H1 (cell line): Measurements from ENCODE around the gene XYLB. TPM values are rescaled to one million over a fixed set of nuclear protein-coding genes. Genes with fewer than 3 reads are reported as not detected.

ENCODE experiments used
- CTCF ChIA-PET: fragments of 300-600 bp; sonication (Branson Sonifier 250); formaldehyde crosslinking; loops from one replicate; lab custom pipeline; 2021; ENCODE audit not compliant: partially characterized antibody; lab: Charles Lee
- POLR2A ChIA-PET: fragments of 300-600 bp; sonication (Branson Sonifier 250); formaldehyde crosslinking; loops from one replicate; lab custom pipeline; 2021; ENCODE audit warnings: inconsistent platforms; ENCODE audit not compliant: partially characterized antibody; lab: Charles Lee
- DNase-seq, 2 experiments: peaks; one replicate each; pipeline versions ENCODE4 v3.0.0 to v3.0.0-alpha.2; 2010 to 2022; ENCODE audit warnings: low spot score in 2 of 2, low read depth in 1 of 2, mixed read lengths in 1 of 2
- FAIRE-seq: peaks from 2 replicates; lab custom pipeline; 2011; peaks lifted over from hg19 to GRCh38; lab: Jason Lieb, UNC
- H2AFZ ChIP-seq: 2 replicates; pipeline ENCODE4 v1.8.1; 2012; ENCODE audit warnings: low read length, inconsistent platforms
- H2AK5ac ChIP-seq: 2 replicates; pipeline ENCODE4 v1.6.1; 2013; ENCODE audit warnings: low read depth, low read length
- H2BK120ac ChIP-seq: replicated peaks from 2 replicates; pipeline ENCODE3; 2013; ENCODE audit warnings: low read depth, low read length, inconsistent platforms
- H2BK12ac ChIP-seq: 2 replicates; pipeline ENCODE4 v1.6.1; 2013; ENCODE audit warnings: low read depth, low read length
- H2BK15ac ChIP-seq: 2 replicates; pipeline ENCODE4 v1.6.1; 2013; ENCODE audit warnings: low read length
- H2BK20ac ChIP-seq: 2 replicates; pipeline ENCODE4 v1.6.1; 2013; ENCODE audit warnings: low read length
- H2BK5ac ChIP-seq: 2 replicates; pipeline ENCODE4 v1.6.1; 2013; ENCODE audit warnings: low read depth, low read length
- H3K14ac ChIP-seq: 2 replicates; pipeline ENCODE4 v1.6.1; 2013; ENCODE audit warnings: inconsistent platforms; ENCODE audit not compliant: insufficient read length
- H3K18ac ChIP-seq: 2 replicates; pipeline ENCODE4 v1.6.1; 2013; ENCODE audit warnings: low read length; ENCODE audit errors: extremely low read depth
- H3K23ac ChIP-seq: 2 replicates; pipeline ENCODE4 v1.6.1; 2013; ENCODE audit warnings: inconsistent platforms; ENCODE audit not compliant: insufficient read length
- H3K23me2 ChIP-seq: 2 replicates; pipeline ENCODE4 v1.6.1; 2013; ENCODE audit warnings: low read depth, low read length
- H3K27ac ChIP-seq: 2 replicates; pipeline ENCODE4 v1.6.1; 2011; ENCODE audit warnings: low read depth, low read length, inconsistent platforms
- H3K27me3 ChIP-seq, 4 experiments: replicated peaks in 1 of 4; 1 replicate in 1 of 4; 2 replicates in 3 of 4; pipeline versions ENCODE4 v1.6.1 to v1.8.1; 2011 to 2013; ENCODE audit warnings: low read length in 3 of 4, mild to moderate bottlenecking in 3 of 4, inconsistent platforms in 2 of 4, mixed read lengths in 2 of 4, moderate library complexity in 1 of 4; ENCODE audit not compliant: control insufficient read depth in 3 of 4, insufficient read depth in 3 of 4; ENCODE audit errors: extremely low read depth in 1 of 4
- H3K36me3 ChIP-seq, 4 experiments: 2 replicates each; pipeline versions ENCODE4 v1.6.1 to v1.8.1; 2011 to 2013; ENCODE audit warnings: mild to moderate bottlenecking in 4 of 4, low read length in 3 of 4, moderate library complexity in 2 of 4, control low read depth in 1 of 4, inconsistent platforms in 1 of 4; ENCODE audit not compliant: insufficient read depth in 4 of 4, control insufficient read depth in 2 of 4
- H3K4ac ChIP-seq: replicated peaks from 2 replicates; pipeline ENCODE3; 2013; ENCODE audit warnings: low read length, low read depth, mixed read lengths, inconsistent platforms; ENCODE audit not compliant: insufficient read length
- H3K4me1 ChIP-seq, 4 experiments: replicated peaks in 1 of 4; 1 replicate in 1 of 4; 2 replicates in 3 of 4; pipeline versions ENCODE4 v1.6.1 to v1.8.1; 2011 to 2013; ENCODE audit warnings: low read length in 3 of 4, inconsistent platforms in 2 of 4, mixed read lengths in 1 of 4; ENCODE audit not compliant: insufficient read depth in 4 of 4, control insufficient read depth in 3 of 4
- H3K4me2 ChIP-seq, 2 experiments: 2 replicates each; pipeline versions ENCODE4 v1.6.1 to v1.8.1; 2011 to 2013; ENCODE audit warnings: low read depth in 2 of 2, low read length in 2 of 2, control low read depth in 1 of 2, inconsistent platforms in 1 of 2, mild to moderate bottlenecking in 1 of 2; ENCODE audit not compliant: insufficient read depth in 1 of 2
- H3K4me3 ChIP-seq, 4 experiments: fragments of 200-600, 300-600 bp in 1 of 4; sonication (generic), shearing (Covaris generic), sonication (Bioruptor Twin) in 1 of 4; 2 replicates each; pipeline versions ENCODE4 v1.5.1 to v1.8.1; 2011 to 2016; ENCODE audit warnings: low read length in 4 of 4, low read depth in 3 of 4, control low read depth in 2 of 4, inconsistent platforms in 2 of 4, mild to moderate bottlenecking in 2 of 4, mixed read lengths in 1 of 4, moderate library complexity in 1 of 4; ENCODE audit not compliant: insufficient read depth in 2 of 4; ENCODE audit errors: extremely low read depth in 1 of 4
- H3K56ac ChIP-seq: replicated peaks from 2 replicates; pipeline ENCODE3; 2013; ENCODE audit warnings: low read depth, mild to moderate bottlenecking, mixed read lengths, low read length, inconsistent platforms; ENCODE audit not compliant: insufficient read length
- H3K79me1 ChIP-seq: 2 replicates; pipeline ENCODE4 v1.6.1; 2013; ENCODE audit warnings: low read depth, low read length, control low read depth
- H3K79me2 ChIP-seq, 2 experiments: 2 replicates each; pipeline versions ENCODE4 v1.6.1 to v1.8.1; 2012 to 2013; ENCODE audit warnings: low read length in 2 of 2, mild to moderate bottlenecking in 2 of 2, inconsistent platforms in 1 of 2; ENCODE audit not compliant: insufficient read depth in 2 of 2, control insufficient read depth in 1 of 2
- H3K9ac ChIP-seq, 4 experiments: replicated peaks in 1 of 4; 1 replicate in 1 of 4; 2 replicates in 3 of 4; pipeline versions ENCODE4 v1.6.1 to v1.8.1; 2011 to 2013; ENCODE audit warnings: low read depth in 3 of 4, low read length in 3 of 4, control low read depth in 2 of 4, mild to moderate bottlenecking in 2 of 4, moderate library complexity in 2 of 4, inconsistent platforms in 1 of 4; ENCODE audit errors: extremely low read depth in 1 of 4
- H3K9me3 ChIP-seq, 2 experiments: 2 replicates each; pipeline versions ENCODE4 v1.6.1 to v1.8.1; 2012 to 2013; ENCODE audit warnings: mild to moderate bottlenecking in 2 of 2, moderate library complexity in 2 of 2, control low read depth in 1 of 2, inconsistent platforms in 1 of 2, low read depth in 1 of 2, low read length in 1 of 2, mixed read lengths in 1 of 2; ENCODE audit not compliant: insufficient read depth in 2 of 2
- H4K20me1 ChIP-seq, 2 experiments: replicated peaks in 1 of 2; 2 replicates each; pipeline versions ENCODE3 to v1.8.1; 2011 to 2013; ENCODE audit warnings: inconsistent platforms in 2 of 2, low read length in 2 of 2, mild to moderate bottlenecking in 1 of 2; ENCODE audit not compliant: insufficient read depth in 2 of 2, control insufficient read depth in 1 of 2
- H4K5ac ChIP-seq: 2 replicates; pipeline ENCODE4 v1.6.1; 2013; ENCODE audit warnings: low read length, low read depth, mixed read lengths, inconsistent platforms; ENCODE audit not compliant: insufficient read length
- H4K8ac ChIP-seq: 2 replicates; pipeline ENCODE4 v1.8.0; 2013; ENCODE audit warnings: mild to moderate bottlenecking, moderate library complexity, low read length, inconsistent platforms; ENCODE audit not compliant: insufficient read depth; ENCODE audit errors: extremely low read depth
- H4K91ac ChIP-seq: replicated peaks from 2 replicates; pipeline ENCODE3; 2013; ENCODE audit warnings: low read length, mixed read lengths, inconsistent platforms; ENCODE audit not compliant: insufficient read length
- BCL11A ChIP-seq, 2 experiments: IDR thresholded peaks; one replicate each; pipeline ENCODE4 v1.6.1; 2011; ENCODE audit warnings: low read depth in 2 of 2, low read length in 2 of 2, mild to moderate bottlenecking in 2 of 2
- BRCA1 ChIP-seq: IDR thresholded peaks from 2 replicates; pipeline ENCODE4 v1.6.1; 2012; ENCODE audit warnings: low read depth, low read length, improper control_type of control experiment
- CEBPB ChIP-seq: IDR thresholded peaks from 2 replicates; pipeline ENCODE4 v1.6.1; 2012; ENCODE audit warnings: low read depth, low read length
- CHD1 ChIP-seq: IDR thresholded peaks from 2 replicates; pipeline ENCODE4 v1.6.1; 2012; ENCODE audit warnings: low read depth, low read length, improper control_type of control experiment
- CHD2 ChIP-seq: IDR thresholded peaks from 2 replicates; pipeline ENCODE4 v1.6.1; 2012; ENCODE audit warnings: low read length, improper control_type of control experiment
- EGR1 ChIP-seq: IDR thresholded peaks from 2 replicates; pipeline ENCODE4 v1.6.1; 2011; ENCODE audit warnings: low read depth, low read length, borderline replicate concordance
- HDAC6 ChIP-seq: IDR thresholded peaks from one replicate; pipeline ENCODE4 v1.7.1; 2012; ENCODE audit warnings: low read depth, mild to moderate bottlenecking, inconsistent platforms, low read length, moderate library complexity
- NRF1 ChIP-seq: IDR thresholded peaks from 2 replicates; pipeline ENCODE4 v1.6.1; 2011; ENCODE audit warnings: mild to moderate bottlenecking, low read depth, low read length, improper control_type of control experiment
- RXRA ChIP-seq: IDR thresholded peaks from 2 replicates; pipeline ENCODE4 v1.6.1; 2011; ENCODE audit warnings: low read depth, mild to moderate bottlenecking, low read length, moderate library complexity; ENCODE audit not compliant: insufficient read depth
- TBP ChIP-seq: IDR thresholded peaks from 2 replicates; pipeline ENCODE4 v1.6.1; 2011; ENCODE audit warnings: low read depth, low read length, improper control_type of control experiment
- TEAD4 ChIP-seq: IDR thresholded peaks from 2 replicates; pipeline ENCODE4 v1.6.1; 2012; ENCODE audit warnings: low read depth, low read length, inconsistent platforms, mixed read lengths
- WGBS, 2 experiments: shearing (Covaris generic) in 1 of 2; methylation state at CpG; one replicate each; pipeline versions ENCODE4 v1.1.6 to v1.1.7; 2013 to 2015; ENCODE audit warnings: low lambda C conversion rate in 2 of 2, mixed read lengths in 2 of 2, inconsistent platforms in 1 of 2, low coverage in 1 of 2, missing lambda C conversion rate in 1 of 2; ENCODE audit not compliant: insufficient replicate concordance in 2 of 2, insufficient coverage in 1 of 2, insufficient read length in 1 of 2; ENCODE audit errors: extremely low coverage in 1 of 2, missing lambda C conversion rate in 1 of 2; 5-methylcytosine and 5-hydroxymethylcytosine counted together
- polyA plus RNA-seq, 7 experiments: library from polyadenylated mRNA; depleted of rRNA in 3 of 7; stranded (reverse) in 5 of 7; unstranded in 2 of 7; fragments of >200 nt in 5 of 7; fragments of 200-250 nt in 2 of 7; gene quantifications; 1 replicate in 5 of 7; 2 replicates in 1 of 7; 4 replicates in 1 of 7; pipeline versions ENCODE4 v1.2.1 to v1.2.3, GENCODE V29; 2011 to 2013; ENCODE audit warnings: missing spikeins in 2 of 7, mixed read lengths in 2 of 7
- total RNA-seq: library from RNA; stranded (reverse); fragmentation: NEBNext Ultra II Directional; extraction: Animal tissue kit (Norgen Biotek cat#: 25700); gene quantifications from 2 replicates; pipeline ENCODE4 v1.2.1, GENCODE V29; 2021
- TF ChIP-seq, protein P1 (sequence below): IDR thresholded peaks from 2 replicates; pipeline ENCODE4 v1.6.1; 2012; ENCODE audit warnings: inconsistent platforms

Gene XYLB
- total and polyA plus RNA-seq, 2 of the 8 experiments (the other 6 are each of a cell fraction or from before 2014, with no cell fraction given): 1.7 to 5.5 TPM

DNA sequence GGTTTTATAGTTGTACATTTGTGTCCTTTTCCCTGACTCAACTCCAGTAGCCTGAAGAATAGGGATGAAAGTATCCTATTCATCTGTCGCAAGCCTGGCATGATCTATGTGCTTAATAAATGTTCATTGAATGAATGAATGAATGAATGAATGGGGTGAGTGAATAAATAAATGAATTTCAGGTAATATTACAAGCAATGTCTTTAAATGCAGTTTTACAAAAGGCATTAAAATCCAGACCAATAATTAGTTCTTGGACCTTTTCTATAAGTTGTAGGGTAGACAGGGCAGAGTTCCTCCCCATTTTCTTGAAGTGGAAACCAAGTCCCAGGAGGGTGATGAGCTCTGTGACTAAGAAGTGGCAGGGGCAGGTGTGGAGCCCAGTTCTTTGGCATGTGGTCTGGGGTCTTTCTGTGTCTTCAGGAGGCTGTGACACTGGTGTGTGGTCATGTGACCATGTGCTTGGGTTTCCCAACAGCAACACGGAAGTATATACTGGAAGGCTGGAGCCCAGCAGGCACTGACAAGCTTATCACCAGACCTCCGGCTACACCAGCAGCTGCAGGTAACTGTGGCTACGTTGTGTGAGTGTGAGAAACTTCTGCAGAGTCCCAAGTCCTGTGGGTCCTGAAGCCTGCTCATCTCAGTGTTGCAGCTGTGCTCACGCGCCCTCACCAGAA lies 18.3 kb downstream of the XYLB start:
- Histone ChIP-seq H3K4me3 (no peak overlapping the region), H2BK12ac (no peak overlapping the region), H3K18ac (no peak overlapping the region), H2AFZ (no peak overlapping the region), H3K79me2 (no peaks in the 10 kb centered on the region), H3K4me1 (no peaks in the 10 kb centered on the region; a peak in 1 of 7 replicates), H3K27me3 (no peaks in the 10 kb centered on the region), H4K8ac (no peak overlapping the region), H3K9me3 (peaks cover 4 to 8% of the 10 kb centered on the region in 2 experiments; a peak in 2 of 4 replicates), H2BK5ac (no peak overlapping the region), H4K91ac (no peak overlapping the region), H2AK5ac (no peak overlapping the region), H2BK15ac (no peak overlapping the region), H4K5ac (no peak overlapping the region), H3K4me2 (no peak overlapping the region), H2BK120ac (no peak overlapping the region), H3K4ac (no peak overlapping the region), H4K20me1 (no peaks in the 10 kb centered on the region), H3K79me1 (no peaks in the 10 kb centered on the region), H3K23ac (no peak overlapping the region), H3K27ac (no peak overlapping the region), H3K14ac (no peak overlapping the region), H3K56ac (no peak overlapping the region), H3K9ac (no peak overlapping the region), H3K23me2 (no peaks in the 10 kb centered on the region), H3K36me3 (peaks cover 0 to 5% (median 2%) of the 10 kb centered on the region in 4 experiments; a peak in 1 of 8 replicates), H2BK20ac (no peak overlapping the region)
- WGBS, 2 experiments: 89% methylated on average over 6 of the region's 6 CpGs; no CpG with 5 or more reads in 1 of the 2 experiments
- DNase-seq (no peak), FAIRE-seq (no peak)
- ChIA-PET POLR2A (no interaction called here), CTCF (interaction anchor here (0.7 to 1.2 kb wide), 2 partner anchors 10 to 15 kb away, joined by 3 to 4 read pairs; no protein-coding TSS in a partner anchor)
- TF ChIP-seq, protein P1, sequence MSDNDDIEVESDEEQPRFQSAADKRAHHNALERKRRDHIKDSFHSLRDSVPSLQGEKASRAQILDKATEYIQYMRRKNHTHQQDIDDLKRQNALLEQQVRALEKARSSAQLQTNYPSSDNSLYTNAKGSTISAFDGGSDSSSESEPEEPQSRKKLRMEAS: no peak
- TF ChIP-seq TBP (no peak), EGR1 (no peak), BRCA1 (no peak), HDAC6 (no peak), RXRA (no peak), BCL11A (IDR thresholded peaks at IDR 0.05; ENCODE audit: low read depth in 2 of 2, low read length in 2 of 2) (no peak), CHD1 (no peak), TEAD4 (no peak), NRF1 (no peak), CEBPB (no peak), CHD2 (no peak)
